B cell (primary cell): ENCODE data around the gene PHF20. TPM values are rescaled to one million over a fixed set of nuclear protein-coding genes. Genes with fewer than 3 reads are reported as not detected.

ENCODE experiments used
- ATAC-seq: fragments of 200-7000 bp; cut with Tn5 transposase; one replicate; pipeline ENCODE4 v1.10.0; 2021; ENCODE audit warnings: low read depth, mild to moderate bottlenecking, moderate number of reproducible peaks, moderate library complexity
- CTCF ChIA-PET: fragments of 350-600 bp; sonication (Branson Sonifier 250); formaldehyde crosslinking; loops from one replicate; lab custom pipeline; 2021; ENCODE audit warnings: antibody characterized with exemption, inconsistent platforms; lab: Charles Lee
- POLR2A ChIA-PET: fragments of 350-600 bp; sonication (Branson Sonifier 250); formaldehyde crosslinking; loops from one replicate; lab custom pipeline; 2021; ENCODE audit warnings: antibody characterized with exemption; lab: Charles Lee
- DNase-seq: peaks from one replicate; pipeline ENCODE4 v3.0.0; 2013
- H2AFZ ChIP-seq: 2 replicates; pipeline ENCODE4 v1.6.1; 2012; ENCODE audit warnings: mild to moderate bottlenecking, low read depth, low read length; ENCODE audit not compliant: insufficient read depth, poor library complexity, severe bottlenecking
- H3K27ac ChIP-seq, 2 donors: 1 replicate in 1 of 2; 2 replicates in 1 of 2; pipeline ENCODE4 v1.5.1; 2012 to 2013; ENCODE audit warnings: low read length in 2 of 2, mild to moderate bottlenecking in 2 of 2, moderate library complexity in 1 of 2
- H3K27me3 ChIP-seq, 4 experiments: fragments of 200-600 bp in 1 of 4; sonication (generic) in 1 of 4; replicated peaks in 1 of 4; 1 replicate in 2 of 4; 2 replicates in 2 of 4; pipeline versions ENCODE4 v1.6.1 to v1.7.0; 2013 to 2016; ENCODE audit warnings: low read length in 3 of 4, mild to moderate bottlenecking in 2 of 4, mixed read lengths in 1 of 4, moderate library complexity in 1 of 4; ENCODE audit not compliant: insufficient read depth in 4 of 4, control insufficient read depth in 3 of 4; ENCODE audit errors: control extremely low read depth in 1 of 4
- H3K36me3 ChIP-seq, 2 experiments: replicated peaks in 1 of 2; 1 replicate in 1 of 2; 2 replicates in 1 of 2; pipeline versions ENCODE4 v1.6.1 to v1.7.1; 2013; ENCODE audit warnings: low read length in 1 of 2; ENCODE audit not compliant: insufficient read depth in 2 of 2, control insufficient read depth in 1 of 2; ENCODE audit errors: control extremely low read depth in 1 of 2, extremely low read depth in 1 of 2
- H3K4me1 ChIP-seq, 2 donors: fragments of 200-600 bp in 1 of 2; sonication (generic) in 1 of 2; 1 replicate in 1 of 2; 2 replicates in 1 of 2; pipeline versions ENCODE4 v1.5.1 to v1.6.1; 2013 to 2017; ENCODE audit warnings: low read length in 2 of 2; ENCODE audit not compliant: control insufficient read depth in 2 of 2, insufficient read depth in 2 of 2
- H3K4me2 ChIP-seq: replicated peaks from 2 replicates; pipeline ENCODE3; 2012; ENCODE audit warnings: mild to moderate bottlenecking, low read depth, low read length; ENCODE audit not compliant: poor library complexity, severe bottlenecking
- H3K4me3 ChIP-seq, 5 experiments: fragments of 200-600 bp in 1 of 5; sonication (generic) in 1 of 5; 1 replicate in 3 of 5; 2 replicates in 2 of 5; pipeline versions ENCODE4 v1.5.1 to v1.7.0; 2011 to 2016; ENCODE audit warnings: low read length in 4 of 5, mild to moderate bottlenecking in 4 of 5, low read depth in 2 of 5, control low read depth in 1 of 5, moderate library complexity in 1 of 5; ENCODE audit not compliant: insufficient read depth in 1 of 5; ENCODE audit errors: control extremely low read depth in 1 of 5, extremely low read depth in 1 of 5
- H3K79me2 ChIP-seq: fragments of 200-600 bp; sonication (generic); one replicate; pipeline ENCODE4 v1.6.0; 2016; ENCODE audit warnings: low read length; ENCODE audit not compliant: control insufficient read depth, insufficient read depth
- H3K9ac ChIP-seq: fragments of 200-600 bp; sonication (generic); 2 replicates; pipeline ENCODE4 v1.6.1; 2017; ENCODE audit warnings: mild to moderate bottlenecking, low read length, moderate library complexity
- H3K9me3 ChIP-seq, 3 donors: one replicate each; pipeline versions ENCODE4 v1.6.1 to v1.7.1; 2013; ENCODE audit warnings: low read length in 2 of 3; ENCODE audit not compliant: control insufficient read depth in 2 of 3, insufficient read depth in 1 of 3; ENCODE audit errors: control extremely low read depth in 1 of 3
- H4K20me1 ChIP-seq: 2 replicates; pipeline ENCODE4 v1.6.0; 2012; ENCODE audit warnings: mild to moderate bottlenecking, low read length; ENCODE audit not compliant: insufficient read depth, control insufficient read depth, poor library complexity, severe bottlenecking
- H3K27ac Mint-ChIP-seq: one replicate; pipeline ENCODE4 v1.8.0; 2021; ENCODE audit warnings: mixed read lengths
- H3K27me3 Mint-ChIP-seq: one replicate; pipeline ENCODE4 v1.8.0; 2021; ENCODE audit warnings: mixed read lengths
- H3K4me1 Mint-ChIP-seq: one replicate; pipeline ENCODE4 v1.8.0; 2021; ENCODE audit warnings: mixed read lengths
- H3K4me3 Mint-ChIP-seq: one replicate; pipeline ENCODE4 v1.8.0; 2021; ENCODE audit warnings: mixed read lengths
- H3K9me3 Mint-ChIP-seq: one replicate; pipeline ENCODE4 v1.8.0; 2022; ENCODE audit warnings: mixed read lengths; ENCODE audit not compliant: insufficient read depth
- CTCF ChIP-seq: fragments of 200-600 bp; IDR thresholded peaks from one replicate; pipeline ENCODE4 v1.8.0; 2022; ENCODE audit warnings: antibody characterized with exemption, mild to moderate bottlenecking
- EZH2 ChIP-seq: IDR thresholded peaks from 2 replicates; pipeline ENCODE4 v1.6.1; 2012; ENCODE audit warnings: borderline replicate concordance, low read depth, mild to moderate bottlenecking, moderate library complexity, low read length; ENCODE audit not compliant: insufficient read depth, poor library complexity, severe bottlenecking
- WGBS: methylation state at CpG from one replicate; pipeline ENCODE4 v1.1.5; 2013; ENCODE audit warnings: missing lambda C conversion rate; ENCODE audit not compliant: insufficient coverage; 5-methylcytosine and 5-hydroxymethylcytosine counted together
- intact Hi-C: fragments of 100-400 bp; cut with micrococcal nuclease; formaldehyde crosslinking; loops from one replicate; pipeline ENCODE4 v1.10.0; 2022
- polyA plus RNA-seq: library from polyadenylated mRNA; depleted of rRNA; stranded (reverse); fragments of >200 nt; gene quantifications from 2 replicates; pipeline ENCODE4 v1.2.3, GENCODE V29; 2012
- total RNA-seq, 2 donors: library from RNA; stranded (reverse); fragments of 120-200 nt in 1 of 2; gene quantifications; 1 replicate in 1 of 2; 2 replicates in 1 of 2; pipeline versions ENCODE4 v1.2.3 to v1.2.4, GENCODE V29; 2013 to 2022

Gene PHF20
- total and polyA plus RNA-seq, 2 donors (not counting 1 experiment from before 2014, with no cell fraction given) = 53.6 to 92.3 TPM

DNA sequence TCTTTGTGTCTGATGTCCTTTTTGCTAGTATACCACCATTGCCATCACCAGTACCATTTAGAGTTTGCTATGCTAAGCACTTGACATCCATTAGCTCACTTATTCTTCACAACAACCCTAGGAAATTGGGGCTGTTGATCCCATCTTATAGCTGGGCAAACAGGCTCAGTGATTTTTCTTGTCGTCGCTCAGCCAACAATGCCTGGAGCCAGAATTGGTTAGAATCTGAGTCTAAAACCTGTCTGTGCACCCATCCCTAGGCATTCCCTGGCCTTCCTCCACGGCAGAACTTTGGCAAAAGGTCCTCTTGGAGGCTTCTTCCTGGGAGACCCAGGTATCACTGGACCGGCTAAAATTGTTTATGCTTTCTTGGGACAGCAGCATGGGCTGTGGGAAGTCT lies 20.9 kb downstream of the PHF20 start:
- POLR2A ChIA-PET = interaction anchor here (0.6 kb wide), 1 partner anchor 1233 kb away, joined by 11 read pairs; no protein-coding TSS in a partner anchor
- Mint-ChIP-seq H3K9me3 (no peaks in the 10 kb centered on the region), H3K4me1 (peaks cover 23% of the 10 kb centered on the region), H3K27ac (no peak overlapping the region), H3K4me3 (no peak overlapping the region), H3K27me3 (no peaks in the 10 kb centered on the region)
- intact Hi-C loops = no loop called here
- H3K4me1 ChIP-seq = peaks cover 14 to 16% of the 10 kb centered on the region in 2 donors
- ATAC-seq (no peak), DNase-seq (no peak)
- no peak overlapping the region for H3K4me3 ChIP-seq
- H3K9ac ChIP-seq = no peak overlapping the region
- peaks cover 90% of the 10 kb centered on the region for H3K79me2 ChIP-seq
- peaks cover 1 to 13% of the 10 kb centered on the region in 2 experiments for H3K36me3 ChIP-seq
- no peak overlapping the region for H3K4me2 ChIP-seq
- 96% methylated on average over 2 of the region's 4 CpGs for WGBS
- H3K9me3 ChIP-seq = no peaks in the 10 kb centered on the region
- no peak overlapping the region for H2AFZ ChIP-seq
- peaks cover 25% of the 10 kb centered on the region for H4K20me1 ChIP-seq
- CTCF ChIA-PET = no interaction called here
- no peaks in the 10 kb centered on the region for H3K27me3 ChIP-seq
- peak overlapping the region in 1 of 2 donors; percentile 26 for H3K27ac ChIP-seq
- TF ChIP-seq CTCF = no peak
- TF ChIP-seq EZH2 = no peak

- DNase-seq (peak; percentile 77), ATAC-seq (peak; percentile 80)
- H2AFZ ChIP-seq = no peak overlapping the region
- Mint-ChIP-seq H3K27ac (peak overlapping the region; percentile 86), H3K4me3 (peak overlapping the region; percentile 52), H3K4me1 (peaks cover 22% of the 10 kb centered on the region), H3K9me3 (no peaks in the 10 kb centered on the region), H3K27me3 (no peaks in the 10 kb centered on the region)
- POLR2A ChIA-PET = interaction anchor here (0.6 to 2.3 kb wide), 2 partner anchors 18 to 54 kb away, joined by 4 to 19 read pairs; partner anchors contain the start of gene RBM39
- H3K79me2 ChIP-seq = peaks cover 94% of the 10 kb centered on the region
- peaks cover 0 to 31% of the 10 kb centered on the region in 2 experiments for H3K36me3 ChIP-seq
- H3K4me1 ChIP-seq = peaks cover 14 to 16% of the 10 kb centered on the region in 2 donors
- intact Hi-C loops = no loop called here
- no peak for TF ChIP-seq EZH2
- TF ChIP-seq CTCF = no peak
- CTCF ChIA-PET = interaction anchor here (1.2 kb wide), 2 partner anchors 157 to 333 kb away, joined by 3 to 4 read pairs; partner anchors contain the start of gene SCAND1
- WGBS = no CpG with 5 or more reads among the region's 2 CpGs
- H4K20me1 ChIP-seq = peaks cover 3% of the 10 kb centered on the region
- H3K27ac ChIP-seq = peak overlapping the region; percentile 90 to 96
- peak overlapping the region; percentile 40 for H3K9ac ChIP-seq
- H3K27me3 ChIP-seq = no peaks in the 10 kb centered on the region
- H3K4me3 ChIP-seq = peak overlapping the region in 1 of 5 experiments; percentile 30
- H3K4me2 ChIP-seq = peak overlapping the region; percentile 57
- no peaks in the 10 kb centered on the region for H3K9me3 ChIP-seq
These were observed 24.8 kb downstream of the PHF20 start for GRCh38 chr20:35796571-35796970.
